Measurements from ENCODE around the gene SHISA4. TPM values are rescaled to one million over a fixed set of nuclear protein-coding genes. Genes with fewer than 3 reads are reported as not detected.

SHISA4 gene
- total and polyA plus RNA-seq, 2 of the 8 experiments (the other 6 are each of a cell fraction or from before 2014, with no cell fraction given) = 7.8 to 28.9 TPM

- TF ChIP-seq CTCF (IDR thresholded peaks at IDR 0.05; ENCODE audit: control extremely low read depth in 1 of 3, insufficient read depth in 1 of 3, low read depth in 1 of 3, low read length in 3 of 3) (no peak), TCF12 (IDR thresholded peaks at IDR 0.05; ENCODE audit: low read depth, low read length) (no peak)
Measured at GRCh38 chr1:201902198-201902597, 13.5 kb downstream of the SHISA4 start (continued).

Data from H1 (cell line).